Subcutaneous adipose tissue (tissue), 4 donors: ENCODE results near the gene CCL22. TPM values are rescaled to one million over a fixed set of nuclear protein-coding genes. Genes with fewer than 3 reads are reported as not detected.

ENCODE experiments used
- total RNA-seq, 4 donors: library from RNA; depleted of rRNA; stranded (reverse); fragments of >200 nt; gene quantifications; one replicate each; pipeline ENCODE4 v1.1.0, GENCODE V29; 2016
- TF ChIP-seq, protein P1 (sequence below): fragments of 450-650 bp; IDR thresholded peaks from one replicate; pipeline ENCODE4 v1.5.1; 2016; ENCODE audit warnings: low read depth, mild to moderate bottlenecking, control low read depth, antibody characterized with exemption, moderate library complexity

Gene CCL22
- total RNA-seq, 4 donors from 2014 or later, result 0.33 to 3.9 TPM; not detected in 2

DNA sequence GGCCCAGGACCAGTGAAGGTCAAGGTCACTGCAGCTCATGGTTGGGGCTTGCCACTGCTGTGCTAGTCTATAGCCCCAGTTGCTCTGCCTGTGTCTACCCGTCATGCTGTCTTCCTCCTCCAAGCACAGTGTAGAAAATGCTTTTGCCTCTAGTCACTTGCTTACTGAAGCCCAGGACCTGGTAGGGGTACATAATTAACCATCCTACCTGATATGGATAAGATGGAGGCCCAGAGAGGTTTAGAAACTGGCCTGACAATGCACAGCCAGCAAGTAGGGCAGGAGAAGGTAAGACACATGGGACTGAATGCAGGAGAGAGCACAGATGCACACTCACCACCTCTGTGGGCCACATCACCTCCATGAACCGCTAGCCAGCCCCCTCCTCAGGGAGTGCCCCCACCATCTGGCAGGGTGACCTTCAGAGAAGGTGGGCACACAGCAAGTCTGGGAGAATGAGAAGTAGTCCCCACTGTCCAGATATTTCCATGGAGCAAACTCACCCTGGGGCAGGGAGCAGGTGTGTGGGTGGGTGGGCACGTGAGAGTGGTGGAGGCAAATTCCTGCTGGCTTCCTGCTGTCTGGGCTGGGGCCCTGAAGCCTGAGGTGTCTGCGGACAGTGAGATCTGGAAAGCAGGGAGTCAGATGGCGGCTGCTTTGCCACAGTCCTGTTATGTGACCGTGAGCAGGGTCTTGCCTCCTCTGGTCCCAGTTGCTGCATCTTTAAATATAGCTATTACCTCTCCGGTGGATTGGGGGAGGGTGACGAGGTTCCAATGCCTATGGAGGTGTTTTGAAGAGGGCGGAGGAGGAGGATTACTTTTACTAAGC, 14.7 kb downstream of the CCL22 start:
- TF ChIP-seq, protein P1, sequence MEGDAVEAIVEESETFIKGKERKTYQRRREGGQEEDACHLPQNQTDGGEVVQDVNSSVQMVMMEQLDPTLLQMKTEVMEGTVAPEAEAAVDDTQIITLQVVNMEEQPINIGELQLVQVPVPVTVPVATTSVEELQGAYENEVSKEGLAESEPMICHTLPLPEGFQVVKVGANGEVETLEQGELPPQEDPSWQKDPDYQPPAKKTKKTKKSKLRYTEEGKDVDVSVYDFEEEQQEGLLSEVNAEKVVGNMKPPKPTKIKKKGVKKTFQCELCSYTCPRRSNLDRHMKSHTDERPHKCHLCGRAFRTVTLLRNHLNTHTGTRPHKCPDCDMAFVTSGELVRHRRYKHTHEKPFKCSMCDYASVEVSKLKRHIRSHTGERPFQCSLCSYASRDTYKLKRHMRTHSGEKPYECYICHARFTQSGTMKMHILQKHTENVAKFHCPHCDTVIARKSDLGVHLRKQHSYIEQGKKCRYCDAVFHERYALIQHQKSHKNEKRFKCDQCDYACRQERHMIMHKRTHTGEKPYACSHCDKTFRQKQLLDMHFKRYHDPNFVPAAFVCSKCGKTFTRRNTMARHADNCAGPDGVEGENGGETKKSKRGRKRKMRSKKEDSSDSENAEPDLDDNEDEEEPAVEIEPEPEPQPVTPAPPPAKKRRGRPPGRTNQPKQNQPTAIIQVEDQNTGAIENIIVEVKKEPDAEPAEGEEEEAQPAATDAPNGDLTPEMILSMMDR, result no peak

DNA sequence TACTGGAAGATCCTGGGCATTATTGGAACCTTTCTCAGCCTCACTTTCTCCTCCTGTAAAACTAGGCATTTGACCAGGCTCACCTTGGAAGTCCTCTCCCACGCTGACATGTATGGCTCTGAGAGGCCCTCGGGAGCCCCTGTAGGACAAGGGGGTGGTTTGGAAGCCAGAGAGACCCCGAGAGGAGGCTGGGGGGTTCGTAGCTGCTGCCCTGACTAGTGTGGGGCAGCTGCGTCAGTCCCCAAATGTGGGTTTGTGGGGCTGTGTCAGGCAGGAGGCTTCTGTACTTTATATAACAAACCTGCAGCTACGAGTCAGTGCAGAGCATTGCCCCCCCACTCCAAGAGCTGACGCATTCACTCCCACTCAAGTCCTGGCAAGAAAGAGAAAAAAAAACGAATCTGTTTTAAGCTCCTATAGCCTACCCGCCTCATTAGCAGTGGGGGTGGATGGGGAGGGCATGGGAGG, 15.5 kb downstream of the CCL22 start:
- TF ChIP-seq, protein P1, result no peak

DNA sequence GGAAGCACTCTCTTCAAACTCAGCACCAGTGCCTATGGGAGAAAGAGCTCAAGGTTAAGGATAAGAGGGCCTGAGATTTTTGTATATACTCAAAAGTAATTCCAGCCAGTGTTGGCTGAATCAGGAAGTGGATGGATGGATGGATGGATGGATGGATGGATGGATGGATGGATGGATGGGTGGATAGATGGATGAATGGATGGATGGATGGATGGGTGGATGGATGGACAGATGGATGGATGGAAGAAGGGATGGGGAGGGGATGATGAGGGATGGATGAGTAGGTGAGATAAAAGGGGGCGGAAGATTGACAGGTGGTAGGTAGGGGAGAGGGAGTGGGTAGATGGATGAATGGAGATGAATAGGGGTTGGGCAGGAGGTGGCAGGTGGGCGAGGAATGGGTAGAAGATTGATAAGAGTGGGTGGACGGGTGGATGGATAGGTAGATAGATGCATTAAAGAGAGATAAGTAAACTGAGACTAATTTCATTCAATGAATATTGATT, 17.8 kb downstream of the CCL22 start:
- TF ChIP-seq, protein P1, result no peak

GRCh38 chr16:57377080-57377841, 18.7 kb downstream of the CCL22 start:
- TF ChIP-seq, protein P1, result no peak

DNA sequence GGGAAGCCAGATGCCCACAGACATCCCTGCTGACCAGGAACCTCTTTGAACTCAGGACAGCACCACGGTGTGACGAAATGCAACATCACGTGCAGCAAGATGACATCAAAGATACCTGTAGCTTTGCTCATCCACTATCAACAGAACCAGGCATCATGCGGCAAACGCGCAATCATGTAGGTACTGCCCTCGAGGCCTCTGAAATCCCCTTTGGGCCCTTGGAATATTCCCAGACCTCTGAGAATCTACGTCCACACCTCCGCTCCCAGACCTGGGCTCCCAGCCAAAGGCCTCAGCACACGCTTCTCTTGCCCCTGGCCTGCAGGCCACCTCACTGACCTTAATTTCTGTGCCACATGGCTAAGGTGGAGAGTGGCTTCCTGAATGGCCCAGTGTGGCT, 21.0 kb downstream of the CCL22 start:
- TF ChIP-seq, protein P1, result no peak

GRCh38 chr16:57380671-57381462, 22.3 kb downstream of the CCL22 start:
- TF ChIP-seq, protein P1, result no peak
